GM10266 (cell line): Measurements from ENCODE around the gene MTA1.

ENCODE experiments used
- DNase-seq: peaks from one replicate; pipeline ENCODE4 v3.0.0; 2012; ENCODE audit errors: extremely low spot score
- CTCF ChIP-seq: IDR thresholded peaks from 2 replicates; pipeline ENCODE4 v1.5.1; 2012; ENCODE audit warnings: mild to moderate bottlenecking, low read depth; ENCODE audit not compliant: control insufficient read depth, insufficient read depth; ENCODE audit errors: missing control alignments

Gene MTA1

GRCh38 chr14:105378873-105379685 lies 40.5 kb upstream of the MTA1 start:
- no peak for TF ChIP-seq CTCF

GRCh38 chr14:105379946-105380345 lies 39.7 kb upstream of the MTA1 start:
- TF ChIP-seq CTCF: no peak
- DNase-seq: no peak

More at GRCh38 chr14:105378873-105379685, 40.5 kb upstream of the MTA1 start:
- DNase-seq: no peak

- TF ChIP-seq CTCF: no peak
- DNase-seq: no peak
Observed at GRCh38 chr14:105380756-105381155, 38.9 kb upstream of the MTA1 start.

GRCh38 chr14:105381446-105382342 lies 37.9 kb upstream of the MTA1 start:
- TF ChIP-seq CTCF: no peak
- no peak for DNase-seq

GRCh38 chr14:105382343-105383082 lies 37.1 kb upstream of the MTA1 start:
- no peak for DNase-seq
- no peak for TF ChIP-seq CTCF

- no peak for TF ChIP-seq CTCF
- DNase-seq: no peak
Observed at GRCh38 chr14:105383083-105383730, 36.4 kb upstream of the MTA1 start.
